Keratinocyte (primary cell): ENCODE measurements around the gene PM20D1.

Experiments
- CTCF ChIP-seq, 3 experiments: IDR thresholded peaks in 1 of 3; conservative IDR thresholded peaks in 1 of 3; optimal IDR thresholded peaks in 1 of 3; 2 replicates in 2 of 3; 3 replicates in 1 of 3; pipeline versions ENCODE3 to v1.5.1; 2011; ENCODE audit warnings: low read length in 3 of 3, mild to moderate bottlenecking in 3 of 3, moderate library complexity in 2 of 3, control low read depth in 1 of 3, inconsistent platforms in 1 of 3; ENCODE audit not compliant: insufficient read depth in 2 of 3; ENCODE audit errors: extremely low read depth in 1 of 3
- EZH2 ChIP-seq: IDR thresholded peaks from one replicate; pipeline ENCODE4 v1.6.1; 2012; ENCODE audit warnings: inconsistent platforms, mild to moderate bottlenecking, low read length, moderate library complexity

- TF ChIP-seq CTCF (optimal IDR thresholded peaks at IDR 0.05 in 1 of 3, IDR thresholded peaks at IDR 0.05 in 1 of 3, conservative IDR thresholded peaks at IDR 0.05 in 1 of 3; ENCODE audit: extremely low read depth in 1 of 3, insufficient read depth in 2 of 3, low read length in 3 of 3) (no peak), EZH2 (no peak)
Measured at GRCh38 chr1:205785446-205785845, 64.5 kb downstream of the PM20D1 start.
